WTC11 (cell line): ENCODE results near the gene RMI1. TPM values are rescaled to one million over a fixed set of nuclear protein-coding genes. Genes with fewer than 3 reads are reported as not detected.

Source experiments
- ATAC-seq: fragments of 200-7000 bp; cut with Tn5 transposase; 2 replicates; pipeline ENCODE4 v1.10.0; 2021; ENCODE audit warnings: mild to moderate bottlenecking, moderate library complexity
- CTCF ChIA-PET: fragments of 300-600 bp; sonication (Branson Sonifier 250); formaldehyde crosslinking; loops from one replicate; lab custom pipeline; 2021; ENCODE audit warnings: antibody characterized with exemption; lab: Charles Lee
- POLR2A ChIA-PET: fragments of 350-600 bp; sonication (Branson Sonifier 250); formaldehyde crosslinking; loops from one replicate; lab custom pipeline; 2021; ENCODE audit warnings: antibody characterized with exemption; lab: Charles Lee
- DNase-seq: peaks from one replicate; pipeline ENCODE4 v3.0.0; 2021; ENCODE audit warnings: low spot score
- H3K27ac Mint-ChIP-seq: 2 replicates; pipeline ENCODE4 v1.8.0; 2021; ENCODE audit warnings: mixed read lengths
- H3K27me3 Mint-ChIP-seq: 2 replicates; pipeline ENCODE4 v1.8.0; 2021; ENCODE audit warnings: low read depth, mild to moderate bottlenecking, moderate library complexity, mixed read lengths
- H3K36me3 Mint-ChIP-seq: 2 replicates; pipeline ENCODE4 v1.8.0; 2021; ENCODE audit warnings: mixed read lengths
- H3K4me1 Mint-ChIP-seq: 2 replicates; pipeline ENCODE4 v1.8.0; 2022; ENCODE audit warnings: mixed read lengths
- H3K4me3 Mint-ChIP-seq: 2 replicates; pipeline ENCODE4 v1.8.0; 2021; ENCODE audit warnings: mild to moderate bottlenecking, moderate library complexity, mixed read lengths
- H3K9me3 Mint-ChIP-seq: 2 replicates; pipeline ENCODE4 v1.8.0; 2021; ENCODE audit warnings: mixed read lengths
- ATF1 ChIP-seq: sonication (generic); formaldehyde crosslinking; IDR thresholded peaks from 2 replicates; pipeline ENCODE4 v1.8.1; 2023; ENCODE audit warnings: mild to moderate bottlenecking, moderate library complexity, missing genetic modification reagents
- ETV6 ChIP-seq: sonication (generic); formaldehyde crosslinking; IDR thresholded peaks from 2 replicates; pipeline ENCODE4 v1.8.1; 2022; ENCODE audit warnings: mild to moderate bottlenecking, missing genetic modification reagents
- FOXK1 ChIP-seq: sonication (generic); formaldehyde crosslinking; IDR thresholded peaks from 2 replicates; pipeline ENCODE4 v1.8.0; 2022; ENCODE audit warnings: mild to moderate bottlenecking, moderate library complexity, missing genetic modification reagents
- FOXP1 ChIP-seq: sonication (generic); formaldehyde crosslinking; IDR thresholded peaks from 2 replicates; pipeline ENCODE4 v1.8.0; 2022; ENCODE audit warnings: missing genetic modification reagents, mild to moderate bottlenecking, moderate library complexity, borderline replicate concordance
- GRHL2 ChIP-seq: fragments of 250-450 bp; sonication (Bioruptor Pico); IDR thresholded peaks from 2 replicates; pipeline ENCODE4 v1.8.0; 2022; ENCODE audit warnings: mild to moderate bottlenecking, moderate library complexity; ENCODE audit not compliant: insufficient replicate concordance, severe bottlenecking
- HMGA2 ChIP-seq: fragments of 250-450 bp; sonication (Bioruptor Pico); IDR thresholded peaks from 2 replicates; pipeline ENCODE4 v1.4.0; 2021; ENCODE audit warnings: mild to moderate bottlenecking, moderate library complexity
- MXD4 ChIP-seq: fragments of 250-450 bp; sonication (Bioruptor Pico); IDR thresholded peaks from 2 replicates; pipeline ENCODE4 v1.8.0; 2021; ENCODE audit warnings: mild to moderate bottlenecking, moderate library complexity, borderline replicate concordance
- NFYB ChIP-seq: sonication (generic); formaldehyde crosslinking; conservative IDR thresholded peaks from 2 replicates; pipeline ENCODE4 v1.8.0; 2022; ENCODE audit warnings: low read depth, missing genetic modification reagents
- NR2C2 ChIP-seq: sonication (generic); formaldehyde crosslinking; IDR thresholded peaks from 2 replicates; pipeline ENCODE4 v1.8.0; 2022; ENCODE audit warnings: mild to moderate bottlenecking, missing genetic modification reagents
- PRRX2 ChIP-seq: fragments of 250-450 bp; sonication (Bioruptor Pico); IDR thresholded peaks from 2 replicates; pipeline ENCODE4 v1.8.0; 2021; ENCODE audit warnings: mild to moderate bottlenecking
- RORB ChIP-seq: fragments of 250-450 bp; sonication (Bioruptor Pico); IDR thresholded peaks from 2 replicates; pipeline ENCODE4 v1.9.0; 2021; ENCODE audit warnings: mild to moderate bottlenecking
- SMAD4 ChIP-seq: sonication (generic); formaldehyde crosslinking; IDR thresholded peaks from 2 replicates; pipeline ENCODE4 v1.8.0; 2022; ENCODE audit warnings: mild to moderate bottlenecking, missing genetic modification reagents
- TEAD1 ChIP-seq: sonication (generic); formaldehyde crosslinking; IDR thresholded peaks from 2 replicates; pipeline ENCODE4 v1.8.0; 2022; ENCODE audit warnings: mild to moderate bottlenecking, missing genetic modification reagents
- TEAD4 ChIP-seq: sonication (generic); formaldehyde crosslinking; IDR thresholded peaks from 2 replicates; pipeline ENCODE4 v1.8.0; 2022; ENCODE audit warnings: mild to moderate bottlenecking, missing genetic modification reagents
- TP53 ChIP-seq: sonication (generic); formaldehyde crosslinking; IDR thresholded peaks from 2 replicates; pipeline ENCODE4 v1.8.1; 2023; ENCODE audit warnings: mild to moderate bottlenecking, missing genetic modification reagents
- ZNF232 ChIP-seq: sonication (generic); formaldehyde crosslinking; IDR thresholded peaks from 2 replicates; pipeline ENCODE4 v1.8.0; 2022; ENCODE audit warnings: mild to moderate bottlenecking, missing genetic modification reagents
- ZNF396 ChIP-seq: fragments of 250-450 bp; sonication (Bioruptor Pico); IDR thresholded peaks from 2 replicates; pipeline ENCODE4 v1.8.0; 2021; ENCODE audit warnings: mild to moderate bottlenecking, moderate library complexity, borderline replicate concordance
- ZNF416 ChIP-seq: fragments of 250-450 bp; sonication (Bioruptor Pico); IDR thresholded peaks from 2 replicates; pipeline ENCODE4 v1.9.0; 2021; ENCODE audit warnings: mild to moderate bottlenecking, inconsistent platforms
- ZNF671 ChIP-seq: fragments of 250-450 bp; sonication (Bioruptor Pico); IDR thresholded peaks from 2 replicates; pipeline ENCODE4 v1.8.0; 2021; ENCODE audit warnings: mild to moderate bottlenecking
- total RNA-seq: library from RNA; stranded (reverse); gene quantifications from 3 replicates; pipeline ENCODE4 v1.2.3, GENCODE V29; 2021
- TF ChIP-seq, protein P1 (sequence below): sonication (generic); formaldehyde crosslinking; conservative IDR thresholded peaks from 2 replicates; pipeline ENCODE4 v1.8.1; 2022; ENCODE audit warnings: mild to moderate bottlenecking, missing genetic modification reagents
- TF ChIP-seq, protein P2 (sequence below): sonication (generic); formaldehyde crosslinking; IDR thresholded peaks from 2 replicates; pipeline ENCODE4 v1.8.1; 2022; ENCODE audit warnings: mild to moderate bottlenecking, missing genetic modification reagents, moderate library complexity, borderline replicate concordance
- TF ChIP-seq, protein P3 (sequence below): sonication (generic); formaldehyde crosslinking; IDR thresholded peaks from 2 replicates; pipeline ENCODE4 v1.8.0; 2023; ENCODE audit warnings: missing genetic modification reagents
- TF ChIP-seq, protein P4 (sequence below): sonication (generic); formaldehyde crosslinking; IDR thresholded peaks from 2 replicates; pipeline ENCODE4 v1.8.1; 2023; ENCODE audit warnings: mild to moderate bottlenecking, missing genetic modification reagents, moderate library complexity
- TF ChIP-seq, protein P5 (sequence below): sonication (generic); formaldehyde crosslinking; IDR thresholded peaks from 2 replicates; pipeline ENCODE4 v1.8.0; 2023; ENCODE audit warnings: mild to moderate bottlenecking, missing genetic modification reagents

The RMI1 gene
- total RNA-seq, 1 experiment from 2014 or later, result 25.8 TPM

DNA sequence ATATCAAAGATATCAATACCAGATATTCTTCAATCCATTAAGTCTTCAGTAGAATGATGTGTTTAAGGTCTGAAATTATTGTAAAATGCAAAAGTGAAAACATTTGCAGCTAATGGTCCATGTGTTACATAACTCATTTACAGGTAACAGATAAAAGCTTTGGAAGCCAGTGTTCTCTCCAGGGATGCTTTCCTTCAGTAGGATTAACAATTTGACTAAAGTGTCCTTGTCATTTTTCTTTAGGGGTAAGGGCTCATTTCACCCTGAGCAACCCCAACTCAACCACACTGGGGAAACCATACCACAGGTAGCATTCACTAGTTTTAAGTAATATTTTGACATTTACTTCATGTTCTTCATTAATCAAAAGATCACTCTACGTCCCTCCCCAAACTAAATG is 13.5 kb upstream of the RMI1 start (continued):
- TF ChIP-seq, protein P1, sequence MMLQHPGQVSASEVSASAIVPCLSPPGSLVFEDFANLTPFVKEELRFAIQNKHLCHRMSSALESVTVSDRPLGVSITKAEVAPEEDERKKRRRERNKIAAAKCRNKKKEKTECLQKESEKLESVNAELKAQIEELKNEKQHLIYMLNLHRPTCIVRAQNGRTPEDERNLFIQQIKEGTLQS (CRISPR knock-in tag), result no peak
- no peak for TF ChIP-seq TEAD4 (CRISPR knock-in tag)
- no peak for TF ChIP-seq NR2C2 (CRISPR knock-in tag)
- TF ChIP-seq PRRX2 (CRISPR knock-in tag), result no peak
- TF ChIP-seq, protein P2, sequence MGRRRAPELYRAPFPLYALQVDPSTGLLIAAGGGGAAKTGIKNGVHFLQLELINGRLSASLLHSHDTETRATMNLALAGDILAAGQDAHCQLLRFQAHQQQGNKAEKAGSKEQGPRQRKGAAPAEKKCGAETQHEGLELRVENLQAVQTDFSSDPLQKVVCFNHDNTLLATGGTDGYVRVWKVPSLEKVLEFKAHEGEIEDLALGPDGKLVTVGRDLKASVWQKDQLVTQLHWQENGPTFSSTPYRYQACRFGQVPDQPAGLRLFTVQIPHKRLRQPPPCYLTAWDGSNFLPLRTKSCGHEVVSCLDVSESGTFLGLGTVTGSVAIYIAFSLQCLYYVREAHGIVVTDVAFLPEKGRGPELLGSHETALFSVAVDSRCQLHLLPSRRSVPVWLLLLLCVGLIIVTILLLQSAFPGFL (CRISPR knock-in tag), result no peak
- no peak for TF ChIP-seq TP53 (CRISPR knock-in tag)
- no peak for TF ChIP-seq ATF1 (CRISPR knock-in tag)
- TF ChIP-seq ZNF416 (CRISPR knock-in tag), result 0 out of 2 replicates have a peak, but pooled peaks have one; percentile 56
- TF ChIP-seq, all 79 proteins: peak for 5

DNA sequence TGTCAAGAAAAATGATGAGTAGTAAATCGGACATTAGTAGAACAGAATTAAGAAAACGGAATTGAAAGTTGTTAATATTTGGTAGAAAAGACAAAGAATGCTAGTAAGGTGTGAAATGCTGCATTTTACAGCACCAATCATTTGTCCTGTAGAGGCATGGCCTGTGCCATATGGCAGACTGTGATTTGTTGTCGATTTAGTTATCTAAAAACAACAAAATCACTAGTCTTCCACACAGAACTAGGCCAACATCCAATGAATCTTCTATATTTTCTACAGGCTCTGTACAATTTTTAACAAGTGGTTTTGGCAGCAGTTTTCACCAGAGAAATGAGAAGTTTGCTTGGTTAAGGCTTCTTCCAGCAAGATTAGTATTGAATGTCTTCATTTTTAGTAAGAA is 11.0 kb upstream of the RMI1 start:
- TF ChIP-seq, protein P3, sequence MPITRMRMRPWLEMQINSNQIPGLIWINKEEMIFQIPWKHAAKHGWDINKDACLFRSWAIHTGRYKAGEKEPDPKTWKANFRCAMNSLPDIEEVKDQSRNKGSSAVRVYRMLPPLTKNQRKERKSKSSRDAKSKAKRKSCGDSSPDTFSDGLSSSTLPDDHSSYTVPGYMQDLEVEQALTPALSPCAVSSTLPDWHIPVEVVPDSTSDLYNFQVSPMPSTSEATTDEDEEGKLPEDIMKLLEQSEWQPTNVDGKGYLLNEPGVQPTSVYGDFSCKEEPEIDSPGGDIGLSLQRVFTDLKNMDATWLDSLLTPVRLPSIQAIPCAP, result no peak
- no peak for TF ChIP-seq SMAD4 (CRISPR knock-in tag)
- no peak for TF ChIP-seq FOXK1
- TF ChIP-seq, protein P4, sequence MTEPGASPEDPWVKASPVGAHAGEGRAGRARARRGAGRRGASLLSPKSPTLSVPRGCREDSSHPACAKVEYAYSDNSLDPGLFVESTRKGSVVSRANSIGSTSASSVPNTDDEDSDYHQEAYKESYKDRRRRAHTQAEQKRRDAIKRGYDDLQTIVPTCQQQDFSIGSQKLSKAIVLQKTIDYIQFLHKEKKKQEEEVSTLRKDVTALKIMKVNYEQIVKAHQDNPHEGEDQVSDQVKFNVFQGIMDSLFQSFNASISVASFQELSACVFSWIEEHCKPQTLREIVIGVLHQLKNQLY (CRISPR knock-in tag), result no peak
- no peak for TF ChIP-seq ZNF232 (CRISPR knock-in tag)
- no peak for TF ChIP-seq FOXP1 (CRISPR knock-in tag)
- TF ChIP-seq MXD4 (CRISPR knock-in tag), result no peak
- no peak for TF ChIP-seq ZNF671 (CRISPR knock-in tag)
- no peak for TF ChIP-seq RORB (CRISPR knock-in tag)
- TF ChIP-seq, protein P5, sequence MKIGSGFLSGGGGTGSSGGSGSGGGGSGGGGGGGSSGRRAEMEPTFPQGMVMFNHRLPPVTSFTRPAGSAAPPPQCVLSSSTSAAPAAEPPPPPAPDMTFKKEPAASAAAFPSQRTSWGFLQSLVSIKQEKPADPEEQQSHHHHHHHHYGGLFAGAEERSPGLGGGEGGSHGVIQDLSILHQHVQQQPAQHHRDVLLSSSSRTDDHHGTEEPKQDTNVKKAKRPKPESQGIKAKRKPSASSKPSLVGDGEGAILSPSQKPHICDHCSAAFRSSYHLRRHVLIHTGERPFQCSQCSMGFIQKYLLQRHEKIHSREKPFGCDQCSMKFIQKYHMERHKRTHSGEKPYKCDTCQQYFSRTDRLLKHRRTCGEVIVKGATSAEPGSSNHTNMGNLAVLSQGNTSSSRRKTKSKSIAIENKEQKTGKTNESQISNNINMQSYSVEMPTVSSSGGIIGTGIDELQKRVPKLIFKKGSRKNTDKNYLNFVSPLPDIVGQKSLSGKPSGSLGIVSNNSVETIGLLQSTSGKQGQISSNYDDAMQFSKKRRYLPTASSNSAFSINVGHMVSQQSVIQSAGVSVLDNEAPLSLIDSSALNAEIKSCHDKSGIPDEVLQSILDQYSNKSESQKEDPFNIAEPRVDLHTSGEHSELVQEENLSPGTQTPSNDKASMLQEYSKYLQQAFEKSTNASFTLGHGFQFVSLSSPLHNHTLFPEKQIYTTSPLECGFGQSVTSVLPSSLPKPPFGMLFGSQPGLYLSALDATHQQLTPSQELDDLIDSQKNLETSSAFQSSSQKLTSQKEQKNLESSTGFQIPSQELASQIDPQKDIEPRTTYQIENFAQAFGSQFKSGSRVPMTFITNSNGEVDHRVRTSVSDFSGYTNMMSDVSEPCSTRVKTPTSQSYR (CRISPR knock-in tag), result no peak
- TF ChIP-seq NFYB, result no peak
- TF ChIP-seq GRHL2 (CRISPR knock-in tag), result no peak
- TF ChIP-seq ETV6 (CRISPR knock-in tag), result no peak
- no peak for TF ChIP-seq ZNF396
- TF ChIP-seq HMGA2 (CRISPR knock-in tag), result no peak
- no peak for TF ChIP-seq TEAD1 (CRISPR knock-in tag)
- Mint-ChIP-seq H3K4me1 (peaks cover 4% of the 10 kb centered on the region), H3K36me3 (peaks cover 75% of the 10 kb centered on the region), H3K9me3 (no peaks in the 10 kb centered on the region), H3K27me3 (no peaks in the 10 kb centered on the region), H3K27ac (peak overlapping the region; percentile 7), H3K4me3 (no peak overlapping the region)
- no peak for DNase-seq
- no peak for ATAC-seq
- CTCF ChIA-PET, result no interaction called here
- POLR2A ChIA-PET, result interaction anchor here (1.4 kb wide), 1 partner anchor 11 kb away, joined by 5 read pairs; the partner anchor contains the start of genes HNRNPK and RMI1
